HEK293T (cell line): Measurements from ENCODE around the gene DTNBP1.

Experiments used
- CTCF ChIA-PET: fragments of 350-600 bp; formaldehyde crosslinking; extraction: SDS; loops from one replicate; lab custom pipeline; 2021; ENCODE audit warnings: antibody characterized with exemption, inconsistent platforms; lab: Yijun Ruan, JAX
- POLR2A ChIA-PET: fragments of 350-600 bp; formaldehyde crosslinking; extraction: SDS; loops from one replicate; lab custom pipeline; 2020; ENCODE audit warnings: antibody characterized with exemption, inconsistent platforms; lab: Yijun Ruan, JAX
- DNase-seq: peaks from one replicate; pipeline ENCODE4 v3.0.0; 2012; ENCODE audit warnings: mixed read lengths; ENCODE audit errors: extremely low spot score
- ARNT ChIP-seq: fragments of 450-650 bp; IDR thresholded peaks from 2 replicates; pipeline ENCODE4 v1.6.1; 2017; ENCODE audit warnings: mild to moderate bottlenecking
- BHLHE40 ChIP-seq: fragments of 450-650 bp; IDR thresholded peaks from 2 replicates; pipeline ENCODE4 v1.6.1; 2016; ENCODE audit warnings: mild to moderate bottlenecking, moderate library complexity, borderline replicate concordance
- CTBP1 ChIP-seq: fragments of 450-650 bp; IDR thresholded peaks from 2 replicates; pipeline ENCODE4 v1.6.1; 2016; ENCODE audit warnings: borderline replicate concordance
- ELF4 ChIP-seq: fragments of 450-650 bp; IDR thresholded peaks from 2 replicates; pipeline ENCODE4 v1.6.1; 2017; ENCODE audit warnings: antibody characterized with exemption
- FOXA1 ChIP-seq: fragments of 450-650 bp; IDR thresholded peaks from 2 replicates; pipeline ENCODE4 v1.6.1; 2016; ENCODE audit warnings: mild to moderate bottlenecking
- FOXK2 ChIP-seq: fragments of 450-650 bp; IDR thresholded peaks from 2 replicates; pipeline ENCODE4 v1.6.1; 2016; ENCODE audit warnings: mild to moderate bottlenecking
- FOXM1 ChIP-seq: fragments of 450-650 bp; IDR thresholded peaks from 2 replicates; pipeline ENCODE4 v1.6.1; 2017; ENCODE audit warnings: mild to moderate bottlenecking, borderline replicate concordance
- HDGF ChIP-seq: fragments of 450-650 bp; IDR thresholded peaks from 2 replicates; pipeline ENCODE4 v1.6.1; 2017; ENCODE audit warnings: antibody characterized with exemption, borderline replicate concordance
- L3MBTL2 ChIP-seq: fragments of 450-650 bp; conservative IDR thresholded peaks from 2 replicates; pipeline ENCODE4 v1.6.1; 2016; ENCODE audit warnings: mild to moderate bottlenecking
- LEF1 ChIP-seq: fragments of 450-650 bp; IDR thresholded peaks from 2 replicates; pipeline ENCODE4 v1.6.1; 2017; ENCODE audit warnings: mild to moderate bottlenecking, borderline replicate concordance
- NFRKB ChIP-seq: fragments of 450-650 bp; IDR thresholded peaks from 2 replicates; pipeline ENCODE4 v1.6.1; 2016; ENCODE audit warnings: mild to moderate bottlenecking, moderate library complexity
- SP1 ChIP-seq: fragments of 450-650 bp; IDR thresholded peaks from 2 replicates; pipeline ENCODE4 v1.6.1; 2017
- SUZ12 ChIP-seq: fragments of 450-650 bp; IDR thresholded peaks from 2 replicates; pipeline ENCODE4 v1.6.1; 2016; ENCODE audit warnings: mild to moderate bottlenecking
- TARDBP ChIP-seq: fragments of 450-650 bp; IDR thresholded peaks from 2 replicates; pipeline ENCODE4 v1.6.1; 2016
- ZNF384 ChIP-seq: fragments of 450-650 bp; IDR thresholded peaks from 2 replicates; pipeline ENCODE4 v1.6.1; 2016
- TF ChIP-seq, protein P1 (sequence below): fragments of 450-650 bp; IDR thresholded peaks from 2 replicates; pipeline ENCODE4 v1.6.1; 2016

The DTNBP1 gene

DNA sequence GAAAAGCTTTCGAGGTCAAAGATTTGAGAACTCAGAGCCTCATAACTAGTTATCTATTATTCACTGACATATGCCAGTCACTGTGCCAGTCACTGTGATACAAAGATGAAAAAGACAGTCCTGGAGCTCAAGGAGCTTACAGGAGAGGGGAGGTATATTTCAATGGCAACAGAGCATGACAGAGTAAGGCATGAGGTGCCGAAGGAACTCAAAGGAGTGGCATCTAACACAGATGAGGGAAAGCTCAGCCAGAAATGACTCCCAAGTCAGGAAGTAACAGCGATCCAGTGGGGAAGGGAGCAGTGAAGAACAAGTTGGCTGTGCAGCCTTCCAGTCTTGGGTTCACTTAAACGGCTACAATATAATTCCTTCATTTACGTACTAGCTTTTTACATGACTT is 46.6 kb downstream of the DTNBP1 start:
- no peak for DNase-seq
- ChIA-PET POLR2A (no interaction called here), CTCF (interaction anchor here (0.6 kb wide), 1 partner anchor 52 kb away, joined by 3 read pairs; no protein-coding TSS in a partner anchor)
- no peak for TF ChIP-seq BHLHE40
- TF ChIP-seq FOXM1, result no peak
- TF ChIP-seq TARDBP, result no peak
- no peak for TF ChIP-seq SP1
- TF ChIP-seq L3MBTL2, result no peak
- TF ChIP-seq, protein P1, sequence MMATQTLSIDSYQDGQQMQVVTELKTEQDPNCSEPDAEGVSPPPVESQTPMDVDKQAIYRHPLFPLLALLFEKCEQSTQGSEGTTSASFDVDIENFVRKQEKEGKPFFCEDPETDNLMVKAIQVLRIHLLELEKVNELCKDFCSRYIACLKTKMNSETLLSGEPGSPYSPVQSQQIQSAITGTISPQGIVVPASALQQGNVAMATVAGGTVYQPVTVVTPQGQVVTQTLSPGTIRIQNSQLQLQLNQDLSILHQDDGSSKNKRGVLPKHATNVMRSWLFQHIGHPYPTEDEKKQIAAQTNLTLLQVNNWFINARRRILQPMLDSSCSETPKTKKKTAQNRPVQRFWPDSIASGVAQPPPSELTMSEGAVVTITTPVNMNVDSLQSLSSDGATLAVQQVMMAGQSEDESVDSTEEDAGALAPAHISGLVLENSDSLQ, result no peak
- TF ChIP-seq ELF4, result no peak
- TF ChIP-seq SUZ12, result no peak
- TF ChIP-seq ZNF384, result no peak
- no peak for TF ChIP-seq LEF1
- no peak for TF ChIP-seq NFRKB

DNA sequence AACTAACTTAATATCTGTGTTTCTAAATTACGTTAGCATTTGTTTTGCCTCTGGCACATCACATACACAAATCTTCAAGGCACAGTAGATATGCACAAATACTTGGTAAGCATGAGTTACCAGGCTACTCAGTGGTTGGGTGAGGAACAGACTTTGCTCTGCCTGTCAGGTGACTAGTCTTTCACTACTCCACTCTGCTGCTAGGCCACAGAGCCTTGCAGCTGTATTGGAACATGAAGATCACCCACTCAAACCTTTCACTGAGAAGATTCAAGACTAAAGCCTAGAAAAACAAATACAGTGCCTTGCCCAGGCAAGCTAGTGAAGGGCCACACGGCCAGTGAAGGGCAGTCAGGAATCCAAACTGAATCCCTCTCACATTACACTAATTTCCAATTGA is 47.0 kb downstream of the DTNBP1 start:
- no peak for TF ChIP-seq BHLHE40
- ChIA-PET CTCF (interaction anchor here (2.6 kb wide), 1 partner anchor 8 kb away, joined by 7 read pairs; no protein-coding TSS in a partner anchor), POLR2A (no interaction called here)
- no peak for DNase-seq

DNA sequence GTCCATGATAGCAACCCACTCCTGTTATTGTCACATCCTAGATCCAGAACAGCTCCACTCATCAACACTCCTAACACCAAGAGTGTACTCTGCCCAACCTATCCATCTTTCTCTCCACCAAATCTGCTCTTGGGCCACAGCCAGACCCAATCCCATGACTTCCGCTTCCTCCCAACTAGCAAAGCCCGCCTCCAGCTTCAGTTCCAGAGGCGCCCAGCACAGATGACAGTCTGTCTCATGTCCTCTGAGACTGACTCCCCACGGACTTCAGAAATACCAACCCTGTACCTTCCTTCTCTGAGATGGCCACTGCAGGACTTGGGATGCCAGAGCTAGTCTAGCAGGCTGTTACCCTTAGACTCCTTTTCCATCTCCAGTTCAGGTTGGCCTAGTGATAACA is 48.6 kb downstream of the DTNBP1 start:
- POLR2A ChIA-PET, result no interaction called here
- TF ChIP-seq HDGF (no peak), ARNT (no peak), SUZ12 (no peak), L3MBTL2 (no peak), BHLHE40 (no peak), TARDBP (no peak), FOXK2 (no peak), FOXA1 (no peak), CTBP1 (no peak), FOXM1 (no peak), NFRKB (no peak), SP1 (no peak), ZNF384 (no peak), ELF4 (no peak), LEF1 (no peak)
- TF ChIP-seq, protein P1, result no peak
- DNase-seq, result no peak
- CTCF ChIA-PET, result interaction anchor here (2.6 kb wide), 1 partner anchor 9 kb away, joined by 7 read pairs; no protein-coding TSS in a partner anchor

DNA sequence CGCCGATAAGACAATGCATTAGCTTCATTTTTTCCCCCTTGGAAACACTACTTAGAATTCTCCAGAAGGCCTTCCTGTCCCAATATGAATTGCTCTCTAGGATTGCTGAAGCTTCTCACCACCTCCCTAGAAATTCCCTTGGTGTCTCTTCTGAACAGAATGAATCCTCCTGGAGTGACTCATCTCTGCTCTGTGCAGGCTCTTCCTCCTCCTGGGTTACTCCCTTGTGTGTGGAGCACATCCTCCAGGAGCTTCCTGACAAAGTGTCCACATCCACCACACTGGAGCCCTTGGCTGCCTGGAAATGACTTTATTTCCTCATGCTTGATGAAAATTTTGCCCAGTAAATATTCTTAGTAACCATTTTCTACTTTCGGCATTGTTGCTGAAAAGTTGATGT is 54.4 kb downstream of the DTNBP1 start:
- ChIA-PET POLR2A (no interaction called here), CTCF (interaction anchor here (0.7 kb wide), 1 partner anchor 13 kb away, joined by 6 read pairs; no protein-coding TSS in a partner anchor)
- no peak for TF ChIP-seq CTBP1
- TF ChIP-seq HDGF, result no peak
- no peak for DNase-seq

DNA sequence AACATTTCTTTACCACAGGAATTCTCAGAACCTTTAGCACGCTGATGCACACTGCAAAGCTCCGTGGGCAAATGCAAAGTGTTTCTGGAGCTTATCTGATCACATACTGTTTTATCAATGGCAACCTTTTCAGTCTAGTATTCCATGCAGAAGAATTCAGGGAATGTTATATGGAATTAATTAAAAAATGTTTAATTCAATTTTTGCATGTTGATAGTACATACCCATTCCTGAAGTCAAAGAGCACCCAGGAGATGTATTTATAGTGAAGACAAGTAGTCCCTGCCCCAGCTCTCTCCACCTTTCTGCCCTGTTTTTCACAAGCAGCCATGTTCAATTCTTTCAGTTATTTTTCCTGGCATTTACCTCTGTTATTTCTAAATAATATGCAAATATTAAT is 55.2 kb downstream of the DTNBP1 start:
- TF ChIP-seq BHLHE40 (no peak), NFRKB (no peak), HDGF (no peak), LEF1 (no peak), ZNF384 (no peak), TARDBP (no peak), ARNT (no peak), ELF4 (no peak), FOXA1 (no peak), FOXK2 (no peak), SUZ12 (no peak), SP1 (no peak), CTBP1 (no peak), L3MBTL2 (no peak), FOXM1 (no peak)
- TF ChIP-seq, protein P1, result no peak
- POLR2A ChIA-PET, result interaction anchor here (1.2 kb wide), 1 partner anchor 13 kb away, joined by 4 read pairs; no protein-coding TSS in a partner anchor
- DNase-seq, result no peak
- CTCF ChIA-PET, result interaction anchor here (0.7 kb wide), 1 partner anchor 685 kb away, joined by 3 read pairs; no protein-coding TSS in a partner anchor

DNA sequence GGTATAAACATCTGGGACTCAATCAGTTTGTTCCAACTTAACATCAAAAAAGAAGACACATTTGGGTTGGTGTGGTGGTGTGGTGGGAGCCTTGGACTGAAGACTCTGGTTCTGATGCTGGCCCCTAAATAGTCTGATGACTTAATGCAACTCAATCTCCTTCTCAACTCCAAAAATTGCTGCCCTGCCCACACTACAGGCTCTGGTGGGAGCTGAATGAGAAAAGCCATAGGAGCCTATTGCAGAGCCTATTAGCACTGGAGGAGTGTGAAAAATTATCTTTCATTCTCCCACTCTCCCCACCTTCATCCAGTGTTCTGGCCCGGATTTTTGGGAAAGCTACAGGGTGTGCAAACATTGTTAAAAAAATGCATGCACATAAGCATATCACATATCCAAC is 56.5 kb downstream of the DTNBP1 start:
- no peak for DNase-seq
- TF ChIP-seq LEF1 (no peak), ZNF384 (no peak), CTBP1 (no peak), SUZ12 (no peak), ELF4 (no peak), FOXK2 (no peak), SP1 (no peak), HDGF (no peak)
- TF ChIP-seq, protein P1, result no peak
- POLR2A ChIA-PET, result interaction anchor here (1.2 kb wide), 1 partner anchor 14 kb away, joined by 4 read pairs; no protein-coding TSS in a partner anchor
- CTCF ChIA-PET, result no interaction called here
